Karpas-422 (cell line): ENCODE data around the gene EN2. TPM values are rescaled to one million over a fixed set of nuclear protein-coding genes. Genes with fewer than 3 reads are reported as not detected.

ENCODE experiments used
- DNase-seq: peaks from one replicate; pipeline ENCODE4 v3.0.0-alpha.2; 2015
- H2AFZ ChIP-seq: fragments of 200-600 bp; sonication (generic); 2 replicates; pipeline ENCODE4 v1.6.1; 2014; ENCODE audit warnings: antibody characterized with exemption, low read length, mixed read lengths
- H3K27ac ChIP-seq: fragments of 200-600 bp; sonication (generic); 2 replicates; pipeline ENCODE4 v1.5.1; 2014; ENCODE audit warnings: mild to moderate bottlenecking, low read length, moderate library complexity
- H3K27me3 ChIP-seq: fragments of 200-600 bp; sonication (generic); 2 replicates; pipeline ENCODE4 v1.6.1; 2014; ENCODE audit warnings: low read length, mixed read lengths
- H3K36me3 ChIP-seq: fragments of 200-600 bp; sonication (generic); 2 replicates; pipeline ENCODE4 v1.6.1; 2014; ENCODE audit warnings: low read length, mixed read lengths; ENCODE audit not compliant: insufficient read depth
- H3K4me1 ChIP-seq: fragments of 200-600 bp; sonication (generic); 2 replicates; pipeline ENCODE4 v1.6.1; 2014; ENCODE audit warnings: mild to moderate bottlenecking, low read length, mixed read lengths
- H3K4me2 ChIP-seq: fragments of 200-600 bp; sonication (generic); 2 replicates; pipeline ENCODE4 v1.6.1; 2014; ENCODE audit warnings: low read length, low read depth, mild to moderate bottlenecking; ENCODE audit not compliant: poor library complexity, severe bottlenecking
- H3K4me3 ChIP-seq: fragments of 200-600 bp; sonication (generic); 2 replicates; pipeline ENCODE4 v1.5.1; 2014; ENCODE audit warnings: mild to moderate bottlenecking, antibody characterized with exemption, low read length, mixed read lengths
- H3K79me2 ChIP-seq: fragments of 200-600 bp; sonication (generic); 2 replicates; pipeline ENCODE4 v1.6.1; 2014; ENCODE audit warnings: mild to moderate bottlenecking, low read length, mixed read lengths
- H3K9ac ChIP-seq: fragments of 200-600 bp; sonication (generic); 2 replicates; pipeline ENCODE4 v1.6.0; 2014; ENCODE audit warnings: low read length
- H3K9me2 ChIP-seq: fragments of 200-600 bp; sonication (generic), shearing (Covaris generic); replicated peaks from 2 replicates; pipeline ENCODE4 v1.6.0; 2014; ENCODE audit warnings: mild to moderate bottlenecking, low read length, moderate library complexity; ENCODE audit not compliant: insufficient read depth
- H3K9me3 ChIP-seq: fragments of 300-700, 200-600 bp; sonication (generic); 2 replicates; pipeline ENCODE4 v1.6.1; 2014; ENCODE audit warnings: low read length, mixed read lengths
- H4K20me1 ChIP-seq: fragments of 200-600 bp; sonication (generic); 2 replicates; pipeline ENCODE4 v1.6.1; 2014; ENCODE audit warnings: mild to moderate bottlenecking, antibody characterized with exemption, low read length, low read depth; ENCODE audit not compliant: insufficient read depth
- total RNA-seq: library from RNA; depleted of rRNA; stranded (reverse); fragments of >200 nt; shearing (Covaris generic); gene quantifications from 2 replicates; pipeline ENCODE4 v1.2.3, GENCODE V29; 2014; ENCODE audit warnings: low replicate concordance

Gene EN2
- total RNA-seq, 1 experiment from 2014 or later = not detected

DNA sequence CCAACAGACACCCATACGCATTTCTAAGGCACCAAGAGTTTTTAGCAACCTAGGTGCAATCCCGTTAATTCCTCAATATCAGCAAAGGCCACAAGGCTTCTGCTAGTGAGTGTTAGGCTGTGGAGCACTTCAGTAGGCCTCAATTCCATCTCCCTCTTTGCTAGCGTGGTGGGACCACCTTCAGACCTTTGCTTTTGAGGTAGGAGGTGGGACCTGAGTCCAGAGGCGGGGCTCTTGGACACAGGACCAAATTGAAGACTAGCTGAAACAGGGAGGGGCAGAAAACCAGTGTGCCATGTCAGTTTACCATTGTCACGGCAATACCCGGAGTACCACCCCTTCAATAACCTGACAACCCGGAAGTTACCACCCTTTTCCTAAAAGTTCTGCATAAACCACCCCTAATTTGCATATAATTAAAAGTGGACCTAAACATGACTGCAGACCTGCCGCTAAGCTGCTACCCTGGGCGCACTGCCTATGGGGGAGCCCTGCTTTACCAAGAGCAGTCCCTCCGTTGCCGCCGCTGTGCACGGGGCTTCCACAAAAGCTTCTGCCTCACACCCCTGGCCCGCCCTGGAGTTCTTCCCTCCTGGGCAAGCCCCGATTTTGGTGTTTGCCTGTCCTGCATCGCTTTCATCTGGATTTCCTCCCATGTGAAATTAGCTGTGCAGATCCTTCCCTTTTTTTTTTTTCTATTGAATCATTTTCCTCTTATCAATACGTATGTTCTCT, 41.1 kb upstream of the EN2 start:
- DNase-seq = peak; percentile 43
- Histone ChIP-seq H3K4me2 (no peak overlapping the region), H3K27me3 (no peaks in the 10 kb centered on the region), H3K9ac (no peak overlapping the region), H3K79me2 (no peaks in the 10 kb centered on the region), H3K27ac (no peak overlapping the region), H3K9me3 (no peaks in the 10 kb centered on the region), H2AFZ (no peak overlapping the region), H3K36me3 (no peaks in the 10 kb centered on the region), H3K4me3 (no peak overlapping the region), H3K9me2 (no peaks in the 10 kb centered on the region), H4K20me1 (peaks cover 6% of the 10 kb centered on the region), H3K4me1 (peaks cover 2% of the 10 kb centered on the region; the same call in 1 of the 2 replicates)

DNA sequence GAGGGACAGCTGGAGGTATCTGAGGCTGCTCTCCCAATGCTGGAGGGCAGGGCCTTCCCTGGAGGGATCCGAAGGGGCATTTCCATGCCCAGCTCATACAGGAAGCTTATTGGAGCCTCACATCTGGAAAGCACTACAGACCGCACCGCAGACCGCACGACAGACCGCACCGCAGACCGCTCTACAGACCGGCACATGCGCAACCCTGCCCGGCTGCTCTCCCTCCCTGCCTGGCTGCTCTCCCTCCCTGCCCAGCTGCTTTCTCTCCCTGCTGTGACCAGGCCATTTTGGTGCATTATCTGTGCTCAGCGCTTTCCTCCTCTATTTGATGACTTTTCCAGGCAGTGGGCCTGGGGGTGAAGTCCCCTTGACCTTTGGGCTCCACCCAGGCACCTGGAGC, 39.6 kb upstream of the EN2 start:
- Histone ChIP-seq H3K36me3 (no peaks in the 10 kb centered on the region), H3K9ac (no peak overlapping the region), H3K4me2 (no peak overlapping the region), H2AFZ (no peak overlapping the region), H3K79me2 (no peaks in the 10 kb centered on the region), H3K27ac (no peak overlapping the region), H4K20me1 (peaks cover 2% of the 10 kb centered on the region), H3K4me3 (no peak overlapping the region), H3K27me3 (no peaks in the 10 kb centered on the region), H3K9me3 (no peaks in the 10 kb centered on the region), H3K4me1 (no peaks in the 10 kb centered on the region), H3K9me2 (no peaks in the 10 kb centered on the region)
- no peak for DNase-seq

DNA sequence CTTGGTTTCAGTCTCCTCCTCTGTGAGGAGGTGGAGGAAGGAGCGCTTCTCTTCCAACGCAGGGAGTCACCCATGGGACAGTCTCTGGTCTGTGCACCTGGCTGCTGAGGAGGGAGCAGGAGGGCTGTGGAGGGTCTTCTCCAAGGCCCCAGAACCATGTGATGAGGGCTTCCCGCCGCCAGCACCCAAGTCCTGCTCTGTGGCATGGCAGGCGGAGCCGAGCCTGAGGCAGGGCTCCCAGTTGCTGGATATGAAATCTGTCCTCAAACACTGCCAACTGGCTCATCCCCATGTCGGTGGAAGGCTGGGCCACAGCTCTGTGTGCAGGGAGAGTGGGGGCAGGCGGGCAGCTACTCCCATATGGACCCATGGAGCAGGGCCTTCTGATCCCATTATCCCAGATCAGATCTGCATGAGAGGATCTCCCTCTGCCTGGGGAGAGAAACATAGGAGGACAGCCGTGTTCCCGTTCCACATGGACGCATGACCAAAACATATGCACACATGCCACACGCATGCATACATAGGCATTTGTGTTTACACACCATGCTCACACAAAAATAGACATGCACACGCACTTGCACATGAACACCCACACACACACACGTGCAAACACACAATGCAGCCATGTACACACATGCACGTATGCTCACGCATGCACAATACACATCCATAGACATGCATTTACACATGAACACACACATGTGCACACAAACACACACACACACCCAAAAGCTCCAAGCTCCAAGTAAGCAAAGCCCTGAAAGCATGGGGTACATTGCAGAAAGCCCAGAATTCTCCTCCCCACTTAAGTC, 38.8 kb upstream of the EN2 start:
- Histone ChIP-seq H3K4me2 (no peak overlapping the region), H3K9ac (no peak overlapping the region), H3K27ac (no peak overlapping the region), H4K20me1 (no peaks in the 10 kb centered on the region), H3K36me3 (no peaks in the 10 kb centered on the region), H3K9me2 (no peaks in the 10 kb centered on the region), H3K9me3 (no peaks in the 10 kb centered on the region), H3K79me2 (no peaks in the 10 kb centered on the region), H3K4me1 (no peaks in the 10 kb centered on the region), H2AFZ (no peak overlapping the region), H3K27me3 (no peaks in the 10 kb centered on the region), H3K4me3 (no peak overlapping the region)
- DNase-seq = no peak

GRCh38 chr7:155420116-155420515, 37.8 kb upstream of the EN2 start:
- H2AFZ ChIP-seq = no peak overlapping the region
- no peaks in the 10 kb centered on the region for H3K36me3 ChIP-seq
- H3K9me2 ChIP-seq = no peaks in the 10 kb centered on the region
- H3K79me2 ChIP-seq = no peaks in the 10 kb centered on the region
- no peaks in the 10 kb centered on the region for H3K4me1 ChIP-seq
- H4K20me1 ChIP-seq = no peaks in the 10 kb centered on the region
- H3K9me3 ChIP-seq = no peaks in the 10 kb centered on the region
- no peak overlapping the region for H3K27ac ChIP-seq
- H3K27me3 ChIP-seq = no peaks in the 10 kb centered on the region
- DNase-seq = no peak
- H3K4me2 ChIP-seq = no peak overlapping the region
- no peak overlapping the region for H3K9ac ChIP-seq
- no peak overlapping the region for H3K4me3 ChIP-seq

GRCh38 chr7:155422151-155422550, 35.8 kb upstream of the EN2 start:
- no peaks in the 10 kb centered on the region for H3K36me3 ChIP-seq
- H3K79me2 ChIP-seq = no peaks in the 10 kb centered on the region
- no peaks in the 10 kb centered on the region for H3K27me3 ChIP-seq
- H4K20me1 ChIP-seq = no peaks in the 10 kb centered on the region
- no peak overlapping the region for H3K4me3 ChIP-seq
- H3K4me2 ChIP-seq = no peak overlapping the region
- no peaks in the 10 kb centered on the region for H3K9me3 ChIP-seq
- H3K9ac ChIP-seq = no peak overlapping the region
- no peaks in the 10 kb centered on the region for H3K4me1 ChIP-seq
- H3K27ac ChIP-seq = no peak overlapping the region
- H3K9me2 ChIP-seq = no peaks in the 10 kb centered on the region
- no peak overlapping the region for H2AFZ ChIP-seq
- no peak for DNase-seq

GRCh38 chr7:155422599-155423336, 35.2 kb upstream of the EN2 start:
- Histone ChIP-seq H3K9me2 (no peaks in the 10 kb centered on the region), H3K27me3 (no peaks in the 10 kb centered on the region), H3K9ac (no peak overlapping the region), H3K9me3 (no peaks in the 10 kb centered on the region), H3K4me2 (no peak overlapping the region), H3K27ac (no peak overlapping the region), H2AFZ (no peak overlapping the region), H3K36me3 (no peaks in the 10 kb centered on the region), H4K20me1 (no peaks in the 10 kb centered on the region), H3K79me2 (no peaks in the 10 kb centered on the region), H3K4me1 (no peaks in the 10 kb centered on the region), H3K4me3 (no peak overlapping the region)
- no peak for DNase-seq

DNA sequence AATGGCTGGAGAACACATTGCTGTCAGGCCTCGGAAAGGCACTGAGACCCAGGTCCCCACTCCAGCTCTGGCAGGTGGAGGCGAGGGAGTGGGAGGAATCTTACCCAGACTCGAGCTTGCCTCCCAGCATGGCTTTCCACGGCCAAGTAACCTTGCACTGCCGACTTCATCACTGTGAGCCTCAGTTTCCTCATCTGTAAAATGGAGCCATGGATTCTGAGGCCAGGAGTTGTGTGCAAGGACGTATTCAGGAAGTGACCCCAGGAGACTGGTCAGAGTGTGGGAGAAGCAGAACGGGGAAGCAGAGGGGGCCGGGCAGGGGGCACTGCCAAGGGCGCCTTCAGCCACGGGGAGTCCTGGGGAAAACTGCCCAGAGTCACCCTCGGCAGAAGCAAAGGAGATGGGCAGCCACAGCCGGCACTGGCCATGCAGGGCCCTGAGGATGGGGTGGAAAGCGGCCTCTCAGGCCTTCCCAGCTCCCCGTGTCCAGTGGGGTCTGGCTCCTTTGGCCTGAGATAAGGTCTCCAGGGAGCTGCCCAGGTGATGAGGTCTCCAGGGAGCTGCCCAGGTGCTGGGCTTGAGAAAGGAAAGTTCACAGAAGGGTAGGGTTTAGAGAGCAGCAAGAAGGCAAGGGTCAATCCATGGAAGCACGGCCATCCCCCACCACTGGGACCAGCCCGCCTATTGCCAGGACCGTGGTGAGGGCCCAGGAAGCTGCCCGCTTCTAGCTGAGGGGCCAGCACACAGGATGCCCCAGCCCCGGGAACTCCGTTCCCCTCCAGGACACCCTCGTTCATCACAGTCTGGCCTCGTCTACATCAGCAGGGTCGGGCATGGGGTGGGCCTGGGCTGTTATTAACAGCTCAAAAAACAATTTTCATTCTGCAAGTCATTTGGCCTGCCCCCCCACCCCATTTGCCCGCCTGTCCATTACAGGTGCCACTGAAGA, 34.3 kb upstream of the EN2 start:
- Histone ChIP-seq H3K36me3 (no peaks in the 10 kb centered on the region), H3K79me2 (no peaks in the 10 kb centered on the region), H3K4me1 (no peaks in the 10 kb centered on the region), H3K9me2 (no peaks in the 10 kb centered on the region), H2AFZ (no peak overlapping the region), H3K9me3 (no peaks in the 10 kb centered on the region), H4K20me1 (no peaks in the 10 kb centered on the region), H3K9ac (no peak overlapping the region), H3K4me2 (no peak overlapping the region), H3K27ac (no peak overlapping the region), H3K27me3 (no peaks in the 10 kb centered on the region), H3K4me3 (no peak overlapping the region)
- no peak for DNase-seq
